ENCODE measurements around the gene SLC25A10. TPM values are rescaled to one million over a fixed set of nuclear protein-coding genes. Genes with fewer than 3 reads are reported as not detected.
"Not testable (repeated sequence)": the region's sequence is repeated elsewhere in the genome, so short reads cannot be mapped to it uniquely, and the experiment has no call there.

Gene SLC25A10, protein sequence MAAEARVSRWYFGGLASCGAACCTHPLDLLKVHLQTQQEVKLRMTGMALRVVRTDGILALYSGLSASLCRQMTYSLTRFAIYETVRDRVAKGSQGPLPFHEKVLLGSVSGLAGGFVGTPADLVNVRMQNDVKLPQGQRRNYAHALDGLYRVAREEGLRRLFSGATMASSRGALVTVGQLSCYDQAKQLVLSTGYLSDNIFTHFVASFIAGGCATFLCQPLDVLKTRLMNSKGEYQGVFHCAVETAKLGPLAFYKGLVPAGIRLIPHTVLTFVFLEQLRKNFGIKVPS
- 51.4 and 77.6 TPM in 2 replicates for total RNA-seq (2014; rRNA removed; shearing (Covaris generic); ENCODE audit: low replicate concordance)

DNA sequence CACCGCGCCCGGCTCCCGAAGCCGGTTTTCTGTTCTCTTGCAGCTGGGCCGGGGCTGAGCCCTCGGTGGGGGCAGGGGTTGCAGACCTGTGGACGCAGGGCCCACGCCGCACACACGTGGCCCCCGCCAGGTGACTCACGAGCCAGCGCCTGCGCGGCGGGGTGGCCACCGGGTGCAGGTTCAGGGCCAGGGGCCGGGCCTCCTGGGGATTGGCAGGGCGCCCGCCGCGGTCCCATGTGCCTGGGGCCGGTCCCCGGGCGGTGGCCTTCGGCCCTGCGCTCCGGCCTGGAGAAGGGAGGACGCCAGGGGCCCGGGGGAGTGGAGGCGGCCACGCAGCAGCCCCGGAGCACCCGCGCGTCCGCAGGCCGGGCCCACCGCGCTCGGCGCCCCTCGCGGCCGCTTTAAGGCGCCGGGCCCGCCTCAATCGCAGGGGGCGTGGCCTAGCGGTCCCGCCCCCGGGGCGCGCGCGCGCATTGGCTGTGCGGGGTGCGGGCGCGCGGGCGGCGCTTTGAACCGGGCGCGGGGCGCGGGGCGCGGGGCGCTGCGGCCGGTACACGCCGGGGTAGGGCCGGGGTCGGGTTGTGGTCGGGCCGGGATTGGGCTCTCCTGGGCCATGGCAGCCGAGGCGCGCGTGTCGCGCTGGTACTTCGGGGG is at the start of gene SLC25A10:
SLC25A10 (plus strand) TSS at position 471 of the 654 bp plus-strand sequence; CDS start at position 614, 143 bp downstream.
- Histone ChIP-seq H3K36me3 (peaks cover 42% of the 10 kb centered on the region), H3K27me3 (no peaks in the 10 kb centered on the region), H3K9me3 (no peaks in the 10 kb centered on the region), H3K4me3 (peak within 1 kb of the TSS; percentile 58)
- DNase-seq: peak; percentile 91

DNA sequence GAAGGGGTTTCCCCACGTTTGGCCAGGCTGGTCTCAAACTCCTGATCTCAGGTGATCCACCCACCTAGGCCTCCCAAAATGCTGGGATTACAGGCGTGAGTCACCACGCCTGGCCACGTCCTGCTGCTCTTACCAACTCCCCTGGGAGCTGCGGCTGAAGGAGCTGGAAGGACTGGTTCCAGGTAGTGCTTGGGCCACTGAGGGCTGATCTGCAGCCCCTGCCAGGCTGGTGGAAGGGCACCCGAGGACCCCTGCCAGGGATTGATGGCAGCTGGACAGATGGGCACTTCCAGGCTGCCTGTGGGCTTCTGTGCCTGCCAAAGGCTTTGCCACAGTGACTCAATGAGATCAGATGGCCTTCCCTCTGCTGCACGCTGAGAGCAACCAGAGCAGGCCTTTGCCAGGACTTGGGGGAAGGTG is 48.0 kb upstream of the SLC25A10 start:
- Histone ChIP-seq H3K4me3 (no peak overlapping the region), H3K36me3 (peaks cover 33% of the 10 kb centered on the region), H3K27me3 (no peaks in the 10 kb centered on the region), H3K9me3 (no peaks in the 10 kb centered on the region)
- peak; percentile 24 for DNase-seq

DNA sequence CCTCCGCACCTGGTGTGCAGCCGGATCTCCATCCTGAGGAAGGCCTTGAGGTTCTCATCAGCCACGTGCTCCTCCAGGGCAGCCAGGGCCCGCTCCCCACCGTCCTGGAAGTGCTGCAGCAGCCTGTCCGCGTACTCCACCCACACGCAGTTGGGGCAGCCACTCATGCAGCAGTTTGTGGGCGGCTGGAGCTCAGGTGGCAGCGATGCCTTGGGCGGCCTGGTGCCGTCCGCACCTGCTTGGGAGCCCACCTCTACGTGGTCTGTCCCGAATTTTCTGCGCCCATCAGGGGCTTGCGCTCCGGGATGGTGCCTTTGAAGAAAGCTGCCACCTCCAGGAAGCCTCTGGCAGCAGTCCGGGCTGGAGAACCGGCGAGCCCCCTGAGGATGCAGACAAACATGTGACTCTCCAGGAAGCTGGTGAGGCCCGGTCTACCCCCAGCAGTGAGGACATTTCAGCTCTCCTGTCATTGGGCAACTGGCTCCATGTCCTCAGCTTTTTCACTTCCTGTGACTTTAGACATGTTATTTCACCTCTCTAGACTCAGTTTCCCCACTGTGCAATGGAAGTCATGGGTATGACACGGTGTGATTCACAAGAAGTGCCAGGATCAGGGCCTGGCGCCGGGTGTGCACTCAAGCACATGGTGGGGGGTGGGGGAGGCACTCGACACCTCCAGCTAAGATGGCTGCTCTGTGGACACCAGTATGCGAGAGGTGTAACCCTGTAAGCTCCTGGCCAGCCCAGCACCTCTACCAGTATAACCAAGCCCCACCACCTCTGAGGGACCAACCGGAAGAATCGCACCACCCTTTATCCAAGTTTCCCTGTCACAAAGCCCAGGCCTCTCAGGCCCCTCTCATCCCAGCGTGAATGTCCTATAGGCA is 46.6 kb upstream of the SLC25A10 start:
- DNase-seq: peak; percentile 48
- peaks cover 47% of the 10 kb centered on the region for H3K36me3 ChIP-seq
- no peaks in the 10 kb centered on the region for H3K9me3 ChIP-seq
- H3K4me3 ChIP-seq: peak overlapping the region; percentile 90
- H3K27me3 ChIP-seq: no peaks in the 10 kb centered on the region

DNA sequence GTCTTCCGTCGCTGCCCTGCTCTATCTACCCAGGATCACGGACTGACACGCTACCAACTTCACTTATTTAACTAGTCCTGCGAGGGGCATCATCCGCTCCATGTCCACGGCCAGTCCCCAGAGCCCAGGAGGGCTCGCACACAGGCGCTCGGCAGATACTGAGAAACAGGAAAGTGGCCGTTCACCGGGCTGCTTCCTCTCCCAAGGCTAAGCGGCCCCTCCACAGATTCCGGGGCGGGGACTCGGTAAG is 46.1 kb upstream of the SLC25A10 start:
- Histone ChIP-seq H3K27me3 (no peaks in the 10 kb centered on the region), H3K9me3 (no peaks in the 10 kb centered on the region), H3K36me3 (peaks cover 51% of the 10 kb centered on the region), H3K4me3 (peak overlapping the region; percentile 90)
- no peak for DNase-seq

DNA sequence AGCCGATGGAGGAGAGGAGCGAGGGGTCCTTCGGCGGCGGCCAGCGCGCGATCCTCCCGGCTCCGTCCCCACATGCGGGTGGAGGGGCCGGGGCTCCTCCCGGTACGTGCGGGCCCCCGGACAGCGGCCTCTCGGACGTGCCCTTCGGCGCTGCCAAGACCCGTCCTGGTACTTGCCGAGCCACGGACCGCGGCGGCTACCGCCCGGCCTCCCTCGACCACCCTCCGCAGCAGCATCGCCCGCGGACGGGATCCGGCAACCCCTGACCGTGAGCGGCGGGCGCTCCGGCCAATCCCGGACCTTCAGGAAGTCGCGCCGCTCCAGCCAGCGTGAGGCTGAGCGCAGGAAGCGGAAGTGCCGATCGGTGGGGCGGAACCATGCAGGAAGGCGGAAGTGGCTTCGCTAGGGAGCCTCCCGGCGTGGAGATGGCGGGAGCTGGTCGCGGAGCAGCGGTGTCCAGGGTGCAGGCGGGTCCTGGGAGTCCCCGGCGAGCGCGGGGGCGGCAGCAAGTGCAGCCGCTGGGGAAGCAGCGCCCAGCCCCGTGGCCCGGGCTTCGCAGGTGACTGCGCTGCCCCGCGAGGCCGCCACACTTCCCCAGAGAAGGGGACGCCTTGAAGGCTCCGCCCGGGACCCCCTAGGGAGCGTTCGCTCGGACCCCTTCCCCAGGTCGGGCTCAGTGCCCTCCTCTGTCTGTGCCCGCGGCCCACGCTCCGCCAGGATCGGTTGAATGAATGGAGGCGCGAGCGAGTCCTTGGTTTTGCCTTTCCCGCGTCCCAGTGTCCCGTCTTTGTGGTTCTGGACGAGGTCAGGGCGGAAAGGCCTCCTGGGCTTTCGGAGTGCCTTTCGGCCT is 45.5 kb upstream of the SLC25A10 start, which contains the start of the genes CCDC137 and OXLD1:
CCDC137 (plus strand) TSS at position 396 of the 850 bp plus-strand sequence; CDS start at position 426, 30 bp downstream.
OXLD1 (minus strand) TSS at position 264 of the 850 bp plus-strand sequence; CDS start at position 236, 28 bp downstream.
- Histone ChIP-seq H3K4me3 (peak within 1 kb of the TSS; percentile 90), H3K27me3 (no peaks in the 10 kb centered on the region), H3K36me3 (peaks cover 56% of the 10 kb centered on the region), H3K9me3 (no peaks in the 10 kb centered on the region)
- peak; percentile 99 for DNase-seq

DNA sequence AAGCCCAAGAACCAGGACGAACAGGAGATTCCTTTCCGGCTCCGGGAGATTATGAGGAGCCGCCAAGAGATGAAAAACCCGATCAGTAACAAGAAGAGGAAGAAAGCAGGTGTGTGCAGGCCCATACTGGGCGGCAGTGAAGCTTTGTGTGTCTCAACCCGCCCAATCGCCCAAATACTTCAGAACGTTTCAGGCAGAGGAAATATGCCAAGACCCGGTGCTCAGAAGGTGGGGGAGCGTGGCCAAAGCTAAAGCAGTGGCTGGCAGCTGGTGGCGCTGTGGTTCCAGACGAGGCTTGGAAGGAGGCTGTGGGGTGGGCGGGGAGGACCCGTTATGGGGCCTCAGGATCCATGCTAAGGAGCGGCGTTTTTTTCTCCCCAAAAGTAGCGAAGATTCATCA is 44.3 kb upstream of the SLC25A10 start:
- H3K9me3 ChIP-seq: no peaks in the 10 kb centered on the region
- peaks cover 67% of the 10 kb centered on the region for H3K36me3 ChIP-seq
- DNase-seq: no peak
- no peaks in the 10 kb centered on the region for H3K27me3 ChIP-seq
- H3K4me3 ChIP-seq: peak overlapping the region; percentile 90

DNA sequence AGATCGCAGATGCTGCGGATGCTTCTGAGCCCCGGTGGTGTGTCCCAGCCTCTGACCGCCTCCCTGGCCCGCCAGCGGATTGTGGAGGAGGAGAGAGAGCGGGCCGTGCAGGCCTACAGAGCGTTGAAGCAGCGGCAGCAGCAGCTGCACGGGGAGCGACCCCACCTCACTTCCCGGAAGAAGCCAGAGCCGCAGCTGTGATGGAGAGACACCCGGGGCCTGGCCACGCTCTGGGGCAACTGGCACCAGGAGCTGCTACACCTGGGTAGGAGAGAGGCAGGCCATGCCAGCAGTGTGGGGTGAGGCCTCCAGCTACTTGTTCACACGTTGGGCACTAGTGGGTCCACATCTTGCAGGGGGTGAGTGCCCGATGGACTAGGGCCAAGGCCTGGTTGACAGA is 39.6 kb upstream of the SLC25A10 start:
- no peak overlapping the region for H3K4me3 ChIP-seq
- peaks cover 68% of the 10 kb centered on the region for H3K36me3 ChIP-seq
- no peaks in the 10 kb centered on the region for H3K9me3 ChIP-seq
- H3K27me3 ChIP-seq: no peaks in the 10 kb centered on the region
- DNase-seq: no peak

DNA sequence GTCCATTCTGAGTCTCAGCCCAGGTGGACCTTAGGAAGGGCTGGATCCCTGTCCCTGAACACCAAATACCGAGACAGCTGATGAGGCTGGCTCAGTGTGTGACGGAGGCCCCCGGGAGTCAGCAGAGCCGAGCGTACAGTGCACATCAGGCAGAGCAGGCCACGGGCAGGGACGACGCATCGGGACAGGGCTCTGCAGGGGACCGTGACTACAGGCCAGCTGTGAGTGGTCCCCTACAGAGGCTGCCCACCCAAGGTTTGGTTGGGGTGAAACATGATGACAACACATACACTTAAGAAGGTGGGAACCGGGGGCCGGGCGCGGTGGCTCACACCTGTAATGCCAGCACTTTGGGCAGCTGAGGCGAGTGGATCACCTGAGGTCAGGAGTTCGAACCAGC is 39.1 kb upstream of the SLC25A10 start:
- Histone ChIP-seq H3K36me3 (peaks cover 64% of the 10 kb centered on the region), H3K9me3 (no peaks in the 10 kb centered on the region), H3K27me3 (no peaks in the 10 kb centered on the region), H3K4me3 (no peak overlapping the region)
- no peak for DNase-seq

DNA sequence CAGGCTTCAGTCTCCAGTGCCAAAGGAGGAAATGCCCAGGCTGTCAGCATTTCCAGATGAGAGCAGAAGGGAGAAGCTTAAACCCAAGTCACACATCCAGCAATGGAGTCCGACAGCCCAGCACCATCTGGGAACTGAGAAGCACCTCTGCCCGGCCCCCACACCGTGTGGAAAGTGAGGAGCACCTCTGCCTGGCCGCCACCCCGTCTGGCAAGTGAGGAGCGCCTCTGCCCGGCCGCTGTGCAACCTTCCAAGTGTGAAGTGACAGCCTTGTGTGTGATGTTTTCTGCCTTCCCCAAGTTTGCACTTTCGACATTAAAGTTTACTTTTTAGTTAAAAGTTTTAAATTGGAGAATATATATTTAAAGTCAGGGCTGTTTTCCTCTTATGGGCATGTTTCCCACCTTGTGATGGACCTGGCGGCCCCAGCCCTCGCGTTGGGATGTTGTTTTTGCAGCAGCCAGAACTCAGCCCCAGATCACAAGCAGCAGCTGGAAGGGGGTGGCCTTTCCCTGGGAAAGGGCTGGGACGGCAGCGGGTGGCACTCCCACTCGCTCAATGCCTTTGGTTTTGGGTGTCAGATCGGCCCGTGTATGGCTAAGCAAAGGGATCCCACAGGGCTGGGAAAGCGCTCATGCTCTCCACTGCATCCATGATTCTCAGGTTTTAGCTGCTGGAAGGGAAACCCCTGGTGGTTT is 38.4 kb upstream of the SLC25A10 start:
- Histone ChIP-seq H3K4me3 (no peak overlapping the region), H3K36me3 (peaks cover 57% of the 10 kb centered on the region), H3K9me3 (no peaks in the 10 kb centered on the region), H3K27me3 (no peaks in the 10 kb centered on the region)
- DNase-seq: no peak

DNA sequence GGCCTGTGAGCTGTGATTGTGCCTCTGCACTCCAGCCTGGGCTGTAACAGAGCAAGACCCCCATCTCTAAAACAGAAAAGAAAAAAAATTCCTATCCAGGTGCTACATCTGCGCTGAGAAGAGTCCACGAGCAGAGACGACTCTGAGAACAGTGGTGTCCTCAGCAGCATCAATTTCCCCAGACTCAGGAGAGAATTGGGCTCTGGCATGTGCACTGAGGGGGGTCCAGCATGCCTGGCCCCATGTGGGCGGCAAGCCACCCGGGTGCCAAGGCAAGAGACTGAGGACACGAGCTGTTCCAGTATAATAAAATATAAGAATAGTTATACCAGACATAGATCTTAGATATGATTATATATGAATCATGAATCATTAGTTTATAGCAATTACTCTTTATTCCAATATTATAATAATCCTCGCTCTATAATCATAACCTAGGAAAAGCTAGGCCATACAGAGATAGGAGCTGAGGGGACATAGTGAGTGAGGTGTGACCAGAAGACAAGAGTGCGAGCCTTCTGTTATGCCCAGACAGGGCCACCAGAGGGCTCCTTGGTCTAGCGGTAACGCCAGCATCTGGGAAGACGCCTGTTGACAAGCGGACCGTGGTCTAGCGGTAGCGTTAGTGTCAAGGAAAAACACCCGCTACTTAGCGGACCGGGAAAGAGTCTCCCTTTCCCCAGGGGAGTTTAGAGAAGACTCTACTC is 36.4 kb upstream of the SLC25A10 start:
- DNase-seq, H3K27me3 ChIP-seq, H3K9me3 ChIP-seq, H3K4me3 ChIP-seq: not testable (repeated sequence)
- H3K36me3 ChIP-seq: peaks cover 48% of the 10 kb centered on the region

DNA sequence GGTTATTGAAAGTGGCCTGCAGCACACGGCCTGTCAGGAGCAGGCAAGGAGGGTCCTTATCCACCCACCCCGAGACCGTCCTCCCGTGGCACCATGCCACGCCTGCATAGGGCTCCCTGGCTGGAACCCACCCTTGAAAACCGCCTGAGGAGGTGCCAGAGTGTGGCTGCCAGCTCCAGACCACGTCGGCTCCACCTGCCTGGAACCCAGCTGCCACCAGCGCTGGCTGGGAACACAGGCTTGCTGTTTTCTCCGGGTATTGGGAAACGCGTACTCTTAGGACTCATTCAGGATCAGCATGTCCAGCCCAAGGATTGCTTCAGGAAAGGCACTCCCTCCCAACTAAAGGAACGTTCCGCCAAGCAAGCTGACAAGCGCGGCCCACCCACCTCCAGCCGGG is 35.2 kb upstream of the SLC25A10 start:
- Histone ChIP-seq H3K36me3 (peaks cover 48% of the 10 kb centered on the region), H3K9me3 (no peaks in the 10 kb centered on the region), H3K27me3 (no peaks in the 10 kb centered on the region), H3K4me3 (no peak overlapping the region)
- no peak for DNase-seq

DNA sequence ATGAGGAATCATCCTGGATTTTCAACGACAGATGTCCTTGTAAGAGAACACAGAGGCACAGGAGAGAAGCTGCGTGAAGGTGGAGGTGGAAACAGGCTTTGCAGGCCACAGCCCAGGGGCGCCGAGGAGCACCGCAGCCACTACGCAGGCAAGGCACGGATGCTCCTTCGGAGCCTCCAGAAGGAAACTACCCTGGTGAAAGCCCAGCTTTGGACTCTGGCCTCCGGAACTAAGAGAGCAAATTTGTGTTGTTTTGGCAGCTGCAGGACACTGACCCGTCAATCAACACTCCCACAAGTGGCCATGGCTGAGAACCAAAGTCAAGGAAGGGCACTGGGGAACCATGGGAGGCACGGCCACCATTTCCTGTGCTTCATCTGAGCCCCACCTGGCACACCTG is 31.9 kb upstream of the SLC25A10 start:
- DNase-seq: no peak
- H3K27me3 ChIP-seq: no peaks in the 10 kb centered on the region
- H3K36me3 ChIP-seq: peaks cover 34% of the 10 kb centered on the region
- no peaks in the 10 kb centered on the region for H3K9me3 ChIP-seq
- no peak overlapping the region for H3K4me3 ChIP-seq

DNA sequence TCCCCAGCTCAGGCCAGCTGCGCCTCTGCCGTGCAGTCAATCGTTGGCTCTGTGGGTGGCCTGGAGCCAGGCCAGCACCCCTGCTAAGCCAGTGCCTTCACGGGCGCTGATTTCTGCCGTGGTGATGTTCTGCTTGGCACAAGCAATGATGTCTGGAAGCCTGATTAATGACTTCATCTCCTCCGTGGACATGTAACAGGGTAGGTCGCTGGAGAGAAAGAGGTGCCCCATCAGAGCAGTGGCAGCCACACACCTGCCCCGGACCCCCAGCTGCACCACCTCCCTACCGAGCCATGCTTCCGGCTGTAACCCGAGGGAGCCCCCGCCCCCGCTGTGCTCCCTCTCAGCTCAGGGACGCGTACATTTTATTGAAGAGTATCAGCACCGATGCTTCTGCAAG is 30.4 kb upstream of the SLC25A10 start:
- no peak overlapping the region; the same call in 1 of the 2 replicates for H3K4me3 ChIP-seq
- H3K36me3 ChIP-seq: peaks cover 46% of the 10 kb centered on the region
- H3K9me3 ChIP-seq: no peaks in the 10 kb centered on the region
- DNase-seq: peak; percentile 68
- no peaks in the 10 kb centered on the region for H3K27me3 ChIP-seq

DNA sequence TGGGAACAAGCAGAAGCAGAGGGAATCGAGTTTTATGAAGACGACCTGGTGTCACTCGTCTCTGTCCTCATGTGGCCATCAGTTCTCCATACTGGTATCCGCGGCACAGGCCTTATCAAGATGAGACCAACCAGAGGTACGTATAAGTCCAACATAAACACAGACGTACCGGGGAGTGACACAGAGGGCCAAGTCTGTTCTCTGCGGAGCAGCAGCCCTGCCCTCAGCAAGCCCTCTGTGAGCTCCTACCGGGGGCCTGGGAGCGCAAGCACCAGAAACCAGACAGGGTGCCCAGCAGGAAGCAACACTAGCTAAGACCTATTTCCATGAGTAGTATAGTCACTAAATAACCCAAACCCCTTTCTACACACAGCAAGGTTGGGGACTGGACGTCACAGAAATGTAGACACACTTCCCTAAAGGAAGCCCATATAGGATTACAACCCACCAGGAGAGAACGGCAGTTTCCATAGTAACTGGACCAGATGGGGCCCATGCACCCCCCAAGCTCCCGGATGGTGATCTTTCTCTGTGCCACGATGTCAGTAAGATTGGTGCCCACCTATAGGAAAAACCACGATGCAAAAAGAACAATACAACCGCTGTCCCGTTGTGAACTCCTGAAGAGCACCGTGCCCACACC is 29.4 kb upstream of the SLC25A10 start:
- DNase-seq: no peak
- Histone ChIP-seq H3K36me3 (peaks cover 56% of the 10 kb centered on the region), H3K9me3 (no peaks in the 10 kb centered on the region), H3K4me3 (peak overlapping the region; percentile 83), H3K27me3 (no peaks in the 10 kb centered on the region)

DNA sequence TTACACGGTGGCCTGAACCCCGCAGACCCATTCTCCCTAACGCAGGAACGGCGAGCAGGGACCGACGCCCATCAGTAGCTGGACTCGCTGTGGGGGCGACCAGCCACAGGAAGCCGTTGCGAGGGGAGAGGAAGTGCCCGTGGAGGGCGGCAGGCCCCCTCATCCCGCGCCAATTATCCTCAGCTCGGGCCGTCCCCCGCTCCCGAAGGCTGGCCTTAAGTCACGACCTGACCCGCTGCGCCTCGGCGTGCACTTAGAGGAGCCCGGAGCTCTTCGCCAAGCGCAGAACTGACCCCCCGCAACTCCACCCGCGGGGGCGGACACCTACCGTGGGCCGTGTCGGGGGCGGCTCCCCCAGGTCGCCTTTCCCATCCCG is 28.9 kb upstream of the SLC25A10 start:
- Histone ChIP-seq H3K36me3 (peaks cover 61% of the 10 kb centered on the region), H3K4me3 (peak overlapping the region; percentile 83), H3K27me3 (no peaks in the 10 kb centered on the region), H3K9me3 (no peaks in the 10 kb centered on the region)
- DNase-seq: peak; percentile 40

Data from MG63 (cell line).